ENCODE results near the gene RHBDL3.

RHBDL3 gene

GRCh38 chr17:32267690-32268205, 2.1 kb downstream of the RHBDL3 start:
- no peaks in the 10 kb centered on the region for H3K9me2 ChIP-seq (replicated peaks; ENCODE audit: insufficient read depth, low read length)
- no peaks in the 10 kb centered on the region for H3F3A ChIP-seq (ENCODE audit: insufficient read depth, low read length)
- H2AFZ ChIP-seq (ENCODE audit: low read length), result no peak overlapping the region
- peaks cover 9% of the 10 kb centered on the region for H3K27me3 ChIP-seq (replicated peaks; ENCODE audit: insufficient read depth, low read length)
- H3K27ac ChIP-seq (ENCODE audit: low read length), result no peak overlapping the region
- H3K9ac ChIP-seq (ENCODE audit: low read length), result no peak overlapping the region
- H3K79me2 ChIP-seq (ENCODE audit: low read length), result no peaks in the 10 kb centered on the region
- no peak for DNase-seq
- TF ChIP-seq CTCF (IDR thresholded peaks at IDR 0.05; ENCODE audit: low read length), result no peak
- TF ChIP-seq EZH2 (optimal IDR thresholded peaks at IDR 0.05; ENCODE audit: low read depth, low read length), result no peak
- TF ChIP-seq EZH2phosphoT487 (IDR thresholded peaks at IDR 0.05; ENCODE audit: low read length), result no peak
- H3K4me1 ChIP-seq (ENCODE audit: low read length), result 0 out of 2 replicates have a peak, but pooled peaks cover 3% of the 10 kb centered on the region
- no peaks in the 10 kb centered on the region for H3K9me3 ChIP-seq (replicated peaks; ENCODE audit: insufficient read depth, low read length)
- no peaks in the 10 kb centered on the region for H3K36me3 ChIP-seq (replicated peaks; ENCODE audit: insufficient read depth, low read length)
- H4K20me1 ChIP-seq (ENCODE audit: insufficient read depth, low read length), result no peaks in the 10 kb centered on the region
- H3K4me3 ChIP-seq (ENCODE audit: low read length), result no peak overlapping the region
- H3K4me2 ChIP-seq (ENCODE audit: low read depth, low read length), result no peak overlapping the region

DNA sequence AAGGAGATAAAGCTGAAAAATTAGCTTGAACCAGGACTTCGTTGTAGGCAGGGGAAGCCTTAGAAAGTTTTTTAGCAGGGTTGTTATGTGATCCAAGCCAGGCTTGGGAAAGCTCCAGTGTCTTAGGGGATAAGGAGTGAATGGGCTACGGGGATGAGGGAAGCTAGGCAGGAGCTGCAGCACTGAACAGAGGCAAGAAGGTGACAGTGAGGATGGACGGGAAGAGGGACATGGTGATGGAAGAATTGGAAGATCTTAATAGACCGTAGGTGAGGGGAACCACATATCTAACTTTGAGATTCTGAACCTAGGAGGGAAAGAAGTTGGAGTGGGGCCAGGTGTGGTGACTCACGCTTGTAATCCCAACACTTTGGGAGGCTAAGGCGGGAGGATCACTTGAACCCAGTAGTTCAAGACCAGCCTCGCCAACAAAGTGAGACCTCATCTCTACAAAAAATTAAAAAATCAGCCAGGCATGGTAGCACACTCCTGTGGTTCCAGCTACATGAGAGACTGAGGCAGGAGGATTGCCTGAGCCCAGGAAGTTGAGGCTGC, 3.2 kb downstream of the RHBDL3 start:
- 0 out of 2 replicates have a peak, but pooled peaks cover 3% of the 10 kb centered on the region for H3K4me1 ChIP-seq (ENCODE audit: low read length)
- DNase-seq, result no peak
- no peaks in the 10 kb centered on the region for H3K79me2 ChIP-seq (ENCODE audit: low read length)
- H3K9ac ChIP-seq (ENCODE audit: low read length), result no peak overlapping the region
- no peak overlapping the region for H3K4me2 ChIP-seq (ENCODE audit: low read depth, low read length)
- no peak overlapping the region for H3K4me3 ChIP-seq (ENCODE audit: low read length)
- no peaks in the 10 kb centered on the region for H3K9me3 ChIP-seq (replicated peaks; ENCODE audit: insufficient read depth, low read length)
- no peaks in the 10 kb centered on the region for H3K36me3 ChIP-seq (replicated peaks; ENCODE audit: insufficient read depth, low read length)
- H3K9me2 ChIP-seq (replicated peaks; ENCODE audit: insufficient read depth, low read length), result no peaks in the 10 kb centered on the region
- peaks cover 9% of the 10 kb centered on the region for H3K27me3 ChIP-seq (replicated peaks; ENCODE audit: insufficient read depth, low read length)
- no peak overlapping the region for H2AFZ ChIP-seq (ENCODE audit: low read length)
- H3K27ac ChIP-seq (ENCODE audit: low read length), result no peak overlapping the region
- TF ChIP-seq EZH2 (optimal IDR thresholded peaks at IDR 0.05; ENCODE audit: low read depth, low read length) (no peak), EZH2phosphoT487 (IDR thresholded peaks at IDR 0.05; ENCODE audit: low read length) (no peak)
- no peaks in the 10 kb centered on the region for H3F3A ChIP-seq (ENCODE audit: insufficient read depth, low read length)
- H4K20me1 ChIP-seq (ENCODE audit: insufficient read depth, low read length), result no peaks in the 10 kb centered on the region

GRCh38 chr17:32269377-32269776, 3.7 kb downstream of the RHBDL3 start:
- no peaks in the 10 kb centered on the region for H4K20me1 ChIP-seq (ENCODE audit: insufficient read depth, low read length)
- H3K9me3 ChIP-seq (replicated peaks; ENCODE audit: insufficient read depth, low read length), result no peaks in the 10 kb centered on the region
- peaks cover 9% of the 10 kb centered on the region for H3K27me3 ChIP-seq (replicated peaks; ENCODE audit: insufficient read depth, low read length)
- H3K4me2 ChIP-seq (ENCODE audit: low read depth, low read length), result no peak overlapping the region
- no peak overlapping the region for H2AFZ ChIP-seq (ENCODE audit: low read length)
- H3K9ac ChIP-seq (ENCODE audit: low read length), result no peak overlapping the region
- no peak for DNase-seq
- no peak overlapping the region for H3K4me3 ChIP-seq (ENCODE audit: low read length)
- H3F3A ChIP-seq (ENCODE audit: insufficient read depth, low read length), result no peaks in the 10 kb centered on the region
- 0 out of 2 replicates have a peak, but pooled peaks cover 3% of the 10 kb centered on the region for H3K4me1 ChIP-seq (ENCODE audit: low read length)
- H3K36me3 ChIP-seq (replicated peaks; ENCODE audit: insufficient read depth, low read length), result no peaks in the 10 kb centered on the region
- no peaks in the 10 kb centered on the region for H3K9me2 ChIP-seq (replicated peaks; ENCODE audit: insufficient read depth, low read length)
- no peak overlapping the region for H3K27ac ChIP-seq (ENCODE audit: low read length)
- no peaks in the 10 kb centered on the region for H3K79me2 ChIP-seq (ENCODE audit: low read length)
- TF ChIP-seq EZH2phosphoT487 (IDR thresholded peaks at IDR 0.05; ENCODE audit: low read length) (no peak), EZH2 (optimal IDR thresholded peaks at IDR 0.05; ENCODE audit: low read depth, low read length) (no peak), CTCF (IDR thresholded peaks at IDR 0.05; ENCODE audit: low read length) (no peak)

- Histone ChIP-seq H3K4me1 (ENCODE audit: low read length) (no peaks in the 10 kb centered on the region), H2AFZ (ENCODE audit: low read length) (no peak overlapping the region), H3F3A (ENCODE audit: insufficient read depth, low read length) (no peaks in the 10 kb centered on the region), H3K27me3 (replicated peaks; ENCODE audit: insufficient read depth, low read length) (no peaks in the 10 kb centered on the region; the same call in 1 of the 2 replicates), H4K20me1 (ENCODE audit: insufficient read depth, low read length) (no peaks in the 10 kb centered on the region), H3K79me2 (ENCODE audit: low read length) (no peaks in the 10 kb centered on the region), H3K9me3 (replicated peaks; ENCODE audit: insufficient read depth, low read length) (no peaks in the 10 kb centered on the region), H3K27ac (ENCODE audit: low read length) (no peak overlapping the region), H3K36me3 (replicated peaks; ENCODE audit: insufficient read depth, low read length) (no peaks in the 10 kb centered on the region), H3K9me2 (replicated peaks; ENCODE audit: insufficient read depth, low read length) (no peaks in the 10 kb centered on the region), H3K4me3 (ENCODE audit: low read length) (no peak overlapping the region), H3K9ac (ENCODE audit: low read length) (no peak overlapping the region), H3K4me2 (ENCODE audit: low read depth, low read length) (no peak overlapping the region)
- TF ChIP-seq CTCF (IDR thresholded peaks at IDR 0.05; ENCODE audit: low read length), result no peak
- TF ChIP-seq EZH2phosphoT487 (IDR thresholded peaks at IDR 0.05; ENCODE audit: low read length), result no peak
- no peak for TF ChIP-seq EZH2 (optimal IDR thresholded peaks at IDR 0.05; ENCODE audit: low read depth, low read length)
- DNase-seq, result no peak
These were observed 6.2 kb downstream of the RHBDL3 start for GRCh38 chr17:32271844-32272243.
